Middle frontal gyrus (tissue), 1 donor: Measurements from ENCODE around the gene DYRK3.

Source experiments
- DNase-seq: peaks from one replicate; pipeline ENCODE4 v3.0.0-alpha.2; 2015; ENCODE audit warnings: low spot score; ENCODE audit errors: extremely low spot score

Gene DYRK3

DNA sequence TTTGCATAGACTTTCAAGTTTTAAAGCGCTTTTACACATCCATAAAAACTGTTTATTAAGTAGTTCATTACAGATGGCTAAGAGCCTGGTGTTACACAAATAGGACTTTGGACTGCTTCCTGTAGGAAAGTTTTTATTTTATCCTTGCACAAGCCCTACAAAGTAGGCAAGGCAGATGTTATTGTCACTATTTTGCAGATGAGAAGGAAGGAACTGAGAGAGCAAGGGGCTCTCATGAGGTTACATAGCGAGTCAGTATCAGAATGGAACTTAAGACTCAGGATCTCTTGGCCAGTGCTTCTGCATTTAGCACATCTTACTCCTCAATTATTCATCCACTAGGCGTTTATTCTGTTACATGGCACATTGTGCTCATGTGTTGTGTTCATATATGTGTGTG lies 46.8 kb downstream of the DYRK3 start:
- DNase-seq, result no peak

DNA sequence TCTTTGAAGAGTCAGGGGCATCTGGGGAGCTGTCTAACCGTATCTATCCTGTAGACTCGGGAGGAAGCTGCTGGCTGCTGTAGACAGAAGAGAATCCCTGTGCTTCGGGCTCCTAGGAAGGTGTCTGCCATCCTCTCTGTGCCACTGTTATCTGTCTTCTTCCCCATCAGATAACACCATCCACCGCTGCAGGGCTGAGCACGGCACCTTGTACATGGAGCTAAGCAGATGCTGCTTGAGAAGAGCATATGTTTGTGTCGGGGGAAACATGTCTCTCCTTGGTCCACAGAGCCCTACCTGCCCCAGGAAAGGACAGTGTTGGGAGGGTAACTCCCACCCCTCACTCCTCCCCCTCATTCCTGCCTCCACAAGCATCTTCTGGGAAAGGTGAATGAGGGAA lies 48.0 kb downstream of the DYRK3 start:
- DNase-seq, result no peak

DNA sequence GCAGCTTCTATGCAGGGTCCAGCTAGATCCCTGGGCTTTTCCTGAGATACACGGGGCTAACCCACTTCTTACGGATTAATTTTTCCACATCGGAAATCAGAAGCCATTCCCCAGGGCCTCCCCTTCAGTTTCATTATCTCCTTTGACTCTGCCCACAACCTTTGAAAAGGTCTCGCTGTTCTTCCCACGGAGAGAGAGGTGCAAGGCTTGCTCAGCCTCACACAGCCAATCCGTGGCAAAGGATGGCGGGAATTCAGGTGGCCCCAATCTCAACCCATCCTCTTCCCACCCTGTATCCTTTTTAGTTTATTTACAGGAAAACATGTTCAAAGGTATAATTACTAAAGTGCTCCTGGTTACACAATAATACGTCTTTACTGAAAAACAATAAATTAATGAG lies 48.7 kb downstream of the DYRK3 start:
- DNase-seq, result no peak

DNA sequence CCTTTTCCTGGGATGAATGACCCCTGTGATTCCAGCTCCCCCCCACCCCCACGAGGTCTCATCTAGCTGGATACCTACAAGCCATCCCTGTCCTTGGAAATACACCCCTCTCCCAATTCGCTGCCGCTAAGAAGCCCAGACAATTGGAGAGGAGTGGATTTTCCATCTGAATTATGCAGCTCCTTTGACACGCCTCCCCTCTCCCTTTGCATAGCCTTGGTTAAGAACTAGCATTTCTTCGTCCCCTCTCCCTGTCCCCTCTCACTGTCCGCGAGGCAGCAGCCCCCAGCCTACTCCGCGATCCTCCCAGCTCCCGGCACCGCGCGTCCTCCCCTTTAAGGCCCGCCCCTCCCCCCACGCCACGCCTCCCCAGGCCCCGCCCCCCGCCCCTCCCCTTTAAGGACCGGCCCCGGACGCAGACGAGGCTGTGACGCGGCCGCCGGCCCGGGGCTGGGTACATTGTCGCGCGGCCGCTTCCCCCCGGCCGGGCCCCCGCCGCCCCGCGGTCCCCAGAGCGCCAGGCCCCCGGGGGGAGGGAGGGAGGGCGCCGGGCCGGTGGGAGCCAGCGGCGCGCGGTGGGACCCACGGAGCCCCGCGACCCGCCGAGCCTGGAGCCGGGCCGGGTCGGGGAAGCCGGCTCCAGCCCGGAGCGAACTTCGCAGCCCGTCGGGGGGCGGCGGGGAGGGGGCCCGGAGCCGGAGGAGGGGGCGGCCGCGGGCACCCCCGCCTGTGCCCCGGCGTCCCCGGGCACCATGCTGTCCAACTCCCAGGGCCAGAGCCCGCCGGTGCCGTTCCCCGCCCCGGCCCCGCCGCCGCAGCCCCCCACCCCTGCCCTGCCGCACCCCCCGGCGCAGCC lies 49.4 kb downstream of the DYRK3 start, which contains the start of gene MAPKAPK2:
MAPKAPK2 (plus strand) TSS at position 428 of the 856 bp plus-strand sequence; CDS start at position 753, 325 bp downstream.
- peak; percentile 25 for DNase-seq

DNA sequence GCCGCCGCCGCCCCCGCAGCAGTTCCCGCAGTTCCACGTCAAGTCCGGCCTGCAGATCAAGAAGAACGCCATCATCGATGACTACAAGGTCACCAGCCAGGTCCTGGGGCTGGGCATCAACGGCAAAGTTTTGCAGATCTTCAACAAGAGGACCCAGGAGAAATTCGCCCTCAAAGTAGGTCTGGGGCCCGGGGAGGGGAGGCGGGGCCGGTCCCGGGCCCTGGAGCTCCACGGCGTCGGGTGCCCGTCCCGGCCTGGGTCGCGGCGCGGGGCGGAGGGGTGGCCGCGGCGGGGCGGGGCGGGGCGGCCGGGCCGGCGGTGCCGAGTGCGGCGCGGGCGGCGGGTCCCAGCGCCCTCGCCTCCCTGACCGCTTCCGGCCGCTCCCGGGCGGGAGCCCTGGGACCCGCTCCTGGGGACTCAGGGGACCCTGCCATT lies 50.0 kb downstream of the DYRK3 start:
- no peak for DNase-seq

DNA sequence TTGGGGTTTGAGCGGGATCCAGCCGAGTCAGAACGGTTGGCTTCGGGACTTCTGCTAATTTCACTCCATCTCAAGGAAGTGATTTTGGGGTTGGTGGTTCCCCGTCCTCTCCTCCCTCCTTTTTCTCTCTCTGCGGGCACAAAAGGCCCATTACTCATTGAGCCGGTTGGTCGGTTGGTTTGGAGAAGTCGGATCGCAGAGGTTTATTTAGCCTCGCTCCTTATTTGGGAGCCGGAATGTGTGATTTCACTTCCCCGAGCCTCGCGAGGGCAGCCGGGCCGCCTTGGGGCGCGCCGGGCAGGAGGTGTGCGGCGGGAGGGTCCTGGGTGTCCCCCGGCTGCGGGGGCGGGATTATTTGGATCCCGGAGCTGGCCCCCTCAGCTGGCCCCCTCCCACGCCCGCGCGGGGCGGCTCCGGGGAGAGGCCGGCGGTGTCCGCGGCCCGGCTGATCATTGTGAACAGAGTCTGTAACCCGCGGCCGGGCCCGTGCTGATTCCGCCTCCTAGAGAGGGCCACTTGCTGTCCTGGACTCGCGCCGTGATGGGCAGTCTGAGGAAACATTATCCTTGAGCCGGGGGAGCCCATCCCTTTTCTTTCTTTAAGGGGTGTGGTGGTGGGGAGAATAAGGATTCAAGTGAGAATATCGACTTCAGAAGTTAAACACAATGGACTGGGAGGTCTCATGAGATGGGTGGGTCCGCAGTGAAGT lies 50.6 kb downstream of the DYRK3 start:
- DNase-seq, result no peak

DNA sequence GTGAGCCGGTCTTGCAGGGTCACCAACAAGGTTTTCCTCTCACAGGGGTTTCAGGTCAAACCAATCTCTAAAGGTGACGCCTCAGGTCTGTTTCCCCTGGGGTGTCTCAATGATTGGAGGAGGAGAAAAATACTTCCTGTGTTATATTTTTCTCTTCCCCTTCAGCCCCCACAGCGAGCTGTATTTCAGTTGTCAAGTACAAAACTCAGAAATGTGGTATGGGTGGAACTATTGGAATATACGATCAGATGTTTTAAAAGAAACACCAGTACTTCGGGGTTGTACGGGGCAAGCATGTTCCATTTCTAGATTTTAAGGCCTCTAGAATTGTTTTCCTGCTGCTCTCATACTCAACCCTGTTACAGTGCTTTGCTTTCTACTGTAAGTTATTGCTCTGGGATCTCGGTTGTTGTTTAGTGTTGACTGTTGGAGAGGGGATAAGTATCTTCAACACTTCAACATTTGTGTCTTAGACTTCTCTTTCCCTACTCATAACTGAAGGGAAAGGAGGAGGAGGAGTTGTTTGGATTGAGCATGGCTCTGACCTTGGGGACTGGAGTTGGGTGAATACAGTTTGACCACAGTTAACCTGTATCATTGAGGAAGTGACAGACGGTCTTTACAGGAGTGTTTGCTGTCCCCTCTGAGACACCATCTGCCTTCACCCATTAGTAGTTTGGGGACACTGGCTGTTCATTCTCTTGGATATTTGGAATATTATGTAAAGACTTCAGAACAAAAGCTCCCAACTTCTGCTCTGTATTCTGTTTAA lies 51.3 kb downstream of the DYRK3 start:
- no peak for DNase-seq

DNA sequence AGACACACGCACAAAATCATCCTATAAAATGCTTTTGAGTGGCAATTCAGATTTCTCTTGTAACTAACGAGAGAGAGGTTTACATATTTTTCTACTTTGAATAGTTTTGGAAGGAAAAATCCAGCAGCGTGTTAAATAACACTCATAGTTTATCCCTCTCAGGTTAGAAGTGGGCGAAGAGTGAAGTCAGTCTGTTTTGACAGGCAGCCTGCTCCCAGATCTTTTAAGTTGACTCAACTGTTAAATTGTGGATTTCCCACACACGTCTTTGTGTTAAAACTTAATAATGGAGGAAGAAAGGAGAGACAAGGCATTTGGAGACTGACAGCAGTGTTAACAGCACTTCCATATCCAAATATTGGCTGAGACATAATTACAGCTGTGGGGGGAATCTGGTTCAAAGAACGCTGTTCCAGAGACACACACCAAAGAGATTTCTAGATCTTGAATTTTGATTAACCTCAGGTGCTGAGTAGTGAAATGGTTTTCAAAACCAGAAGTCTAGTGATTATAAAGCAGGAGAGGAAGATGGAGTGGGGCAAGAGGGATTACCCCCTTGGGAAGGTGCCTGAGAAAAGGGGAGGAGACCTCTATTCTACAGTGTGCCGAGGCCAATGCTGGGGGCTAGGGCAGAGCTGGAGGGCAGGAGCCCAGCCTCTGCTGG lies 52.0 kb downstream of the DYRK3 start:
- no peak for DNase-seq

DNA sequence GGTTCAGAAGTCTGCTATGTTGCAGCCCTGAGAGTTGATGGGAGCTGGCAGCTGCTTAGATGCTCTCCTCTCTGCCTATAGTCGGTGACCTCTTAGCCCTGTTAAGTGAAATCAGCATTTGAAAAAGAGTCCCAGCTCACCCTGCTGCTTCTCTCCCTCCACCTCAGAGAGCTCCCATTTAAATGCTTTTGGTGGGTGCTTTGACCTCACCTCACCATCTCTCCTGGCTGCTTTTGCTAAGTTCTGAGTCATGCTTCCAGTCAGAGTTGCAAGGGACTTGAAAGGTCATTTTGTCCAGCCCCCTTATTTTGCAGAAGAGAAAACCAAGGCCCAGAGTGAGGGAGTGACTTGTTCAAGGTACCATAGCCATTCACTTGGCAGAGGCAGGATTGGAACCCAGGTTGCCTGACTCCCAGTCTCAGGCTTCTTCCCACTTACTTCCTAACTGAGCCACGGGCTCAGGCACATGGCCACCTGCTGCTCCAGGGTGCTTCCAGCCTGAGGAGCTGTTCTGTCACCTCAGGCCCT lies 52.6 kb downstream of the DYRK3 start:
- DNase-seq, result no peak

DNA sequence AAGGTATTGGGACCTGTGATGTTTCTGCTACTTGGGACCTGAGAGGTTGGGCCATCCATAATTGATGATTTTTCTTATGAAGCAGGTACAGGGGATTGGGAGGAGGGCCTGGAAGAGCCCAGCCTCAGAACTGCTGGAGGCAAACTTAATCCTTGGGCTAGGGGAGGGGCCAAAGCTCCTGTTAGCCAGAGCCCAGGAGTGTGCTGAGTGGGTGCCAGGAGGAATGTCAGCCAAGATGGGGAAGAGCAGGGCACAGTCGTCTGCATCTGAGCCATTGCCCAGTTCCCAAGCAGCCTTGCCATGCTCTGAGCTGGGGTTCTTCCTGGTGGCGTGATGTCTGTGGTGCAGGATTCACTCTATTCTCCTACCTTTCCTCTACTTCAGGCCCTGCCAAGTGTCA lies 55.2 kb downstream of the DYRK3 start:
- no peak for DNase-seq

DNA sequence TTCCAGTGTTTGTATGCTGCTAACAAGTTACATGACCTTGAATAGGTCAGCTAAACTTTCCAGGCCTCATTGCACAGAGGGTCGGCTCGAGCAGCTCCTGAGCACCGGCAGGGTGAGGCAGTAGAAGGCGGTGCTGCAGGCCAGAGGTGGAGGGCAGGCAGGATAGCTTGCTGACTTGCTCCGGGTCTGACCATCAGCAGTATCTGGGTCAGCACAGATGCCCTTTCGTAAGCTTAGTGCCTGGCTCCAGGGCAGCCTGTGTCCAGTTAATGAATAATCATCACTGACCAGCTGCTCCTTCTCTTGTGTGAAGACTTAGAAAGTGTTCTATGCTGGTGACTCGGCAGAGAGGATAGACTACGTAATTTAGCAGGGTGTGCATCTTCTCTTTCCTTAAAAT lies 56.3 kb downstream of the DYRK3 start:
- no peak for DNase-seq

DNA sequence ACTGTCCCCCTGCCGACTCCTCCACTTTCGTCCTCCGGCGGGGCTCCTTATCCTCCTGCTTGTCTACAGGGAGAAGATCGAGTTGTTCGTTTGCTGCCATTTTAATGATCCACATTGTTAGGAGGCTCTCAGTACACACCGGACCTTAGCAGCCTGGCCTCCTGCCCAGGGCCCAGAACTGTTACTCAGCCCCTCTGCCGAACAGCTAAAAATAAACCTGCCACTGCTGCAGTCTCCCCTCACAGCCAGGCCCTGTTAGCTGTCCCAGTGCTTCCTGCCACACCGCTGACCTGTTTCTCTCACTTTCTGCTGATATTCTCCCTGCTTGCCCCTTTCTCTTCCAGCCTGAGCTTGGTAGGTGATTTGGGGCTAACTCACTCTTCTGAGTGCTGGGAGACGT lies 57.7 kb downstream of the DYRK3 start:
- no peak for DNase-seq

DNA sequence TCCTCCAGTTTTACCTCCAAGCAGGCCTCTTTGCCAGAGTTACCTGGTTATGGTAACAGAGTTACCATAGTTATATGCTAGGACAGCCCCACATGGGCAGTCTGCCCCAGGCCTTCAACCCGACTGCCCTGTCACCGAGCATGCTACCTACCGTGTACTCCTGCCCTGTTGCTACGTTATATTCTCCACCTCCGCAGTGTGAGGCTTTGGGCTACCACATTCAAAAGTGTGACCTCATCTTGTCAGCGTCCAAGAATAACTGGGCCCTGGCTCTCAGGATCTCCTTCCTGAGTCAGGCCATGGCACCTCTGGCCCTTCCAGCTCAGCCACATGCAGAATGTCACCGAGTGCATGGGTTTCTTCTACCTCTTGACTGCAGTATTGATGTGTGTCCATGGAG lies 58.3 kb downstream of the DYRK3 start:
- DNase-seq, result no peak

DNA sequence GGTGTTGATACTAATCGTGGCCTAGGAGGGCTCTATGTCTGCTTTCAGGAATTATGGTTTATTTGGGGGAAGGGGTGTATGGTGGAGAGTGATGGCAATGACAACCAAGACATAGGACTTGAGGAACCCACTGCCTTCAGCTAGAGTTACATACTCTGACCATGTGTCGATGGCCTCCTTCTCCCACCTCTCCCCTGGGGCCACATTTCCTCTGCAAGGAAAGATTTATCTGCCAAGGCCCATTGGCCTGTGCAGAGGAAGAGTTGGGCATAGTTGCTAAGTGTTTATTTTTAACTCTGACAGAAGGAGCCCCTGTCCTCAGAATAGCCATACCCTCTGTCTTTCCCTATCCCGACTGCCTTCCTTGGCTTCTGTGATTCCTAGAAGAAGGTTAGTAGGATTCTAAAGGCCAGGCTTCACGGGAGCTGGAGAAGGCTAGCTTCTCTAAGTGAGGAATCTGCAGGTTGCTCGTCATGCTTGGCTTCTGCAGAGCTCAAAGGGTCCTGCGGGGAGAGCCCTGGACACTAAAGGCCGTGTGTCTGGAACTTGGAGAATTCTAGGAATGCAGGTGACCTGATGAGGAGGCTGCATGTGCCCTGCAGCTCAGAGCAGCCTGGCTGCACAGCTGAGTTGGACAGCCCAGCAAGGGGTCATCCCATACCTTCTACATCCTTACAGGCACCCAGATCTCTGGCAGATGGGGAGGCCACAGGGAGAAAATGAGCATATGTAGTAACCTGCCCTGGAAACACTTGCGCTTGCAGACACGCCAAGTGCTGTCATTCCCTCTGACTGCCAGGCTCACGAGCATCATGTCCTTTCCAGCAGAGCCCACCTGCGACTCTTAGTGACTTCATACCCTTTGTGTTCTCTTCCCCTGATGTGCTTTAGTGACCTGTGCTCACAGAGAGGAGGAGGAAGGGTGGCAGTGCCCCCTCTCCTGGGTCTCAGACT lies 59.1 kb downstream of the DYRK3 start:
- DNase-seq, result no peak

DNA sequence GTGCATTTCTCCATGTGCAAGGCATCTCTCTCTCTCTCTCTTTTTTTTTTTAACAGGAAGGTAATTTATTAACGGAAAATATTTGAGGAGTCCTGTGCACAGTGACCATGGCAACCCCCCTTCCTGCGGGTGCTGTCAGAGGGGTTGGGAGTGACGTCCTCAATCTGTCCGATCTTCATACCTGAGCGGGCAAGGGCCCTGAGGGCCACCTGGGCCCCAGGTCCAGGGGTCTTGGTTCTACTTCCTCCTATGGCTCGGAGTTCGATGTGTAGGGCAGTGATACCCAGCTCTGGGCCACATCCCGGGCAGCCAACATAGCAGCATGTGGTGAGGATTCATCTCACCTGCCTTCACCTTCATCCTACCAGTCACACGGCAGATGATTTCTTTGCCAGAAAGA lies 60.4 kb downstream of the DYRK3 start:
- no peak for DNase-seq

DNA sequence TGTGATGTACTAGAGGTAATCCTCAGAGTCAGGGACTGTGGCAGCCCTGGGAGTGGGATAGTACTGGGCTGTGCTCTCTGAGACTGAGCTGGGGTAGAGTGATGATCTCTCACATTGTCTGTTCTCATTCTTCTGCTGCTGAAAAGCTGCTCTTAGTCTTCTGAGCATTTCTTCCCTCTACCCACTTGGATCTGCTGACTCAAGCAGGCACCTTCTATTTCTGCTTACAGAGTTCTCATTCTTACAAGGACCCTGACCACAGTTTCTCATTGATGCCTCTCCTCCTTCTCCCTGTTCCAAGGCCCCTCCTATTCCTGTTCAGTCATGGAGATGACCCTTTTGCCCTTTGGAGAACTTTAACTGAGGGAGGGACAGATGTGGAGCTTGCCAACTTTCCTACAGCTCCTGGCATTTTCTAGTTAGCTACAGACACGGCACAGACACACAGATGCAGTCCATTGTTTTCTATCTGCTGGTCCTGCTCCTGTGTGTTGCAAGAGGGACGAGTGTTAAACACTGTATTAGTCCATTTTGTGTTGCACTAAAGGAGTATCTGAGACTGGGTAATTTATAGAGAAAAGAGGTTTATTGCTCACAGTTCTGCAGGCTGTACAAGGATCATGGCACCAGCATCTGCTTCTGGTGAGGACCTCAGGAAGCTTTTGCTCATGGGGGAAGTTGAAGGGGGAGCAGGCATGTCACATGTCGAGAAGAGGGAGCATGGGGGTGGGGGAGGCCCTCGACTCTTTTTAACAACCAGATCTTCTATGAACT lies 61.7 kb downstream of the DYRK3 start:
- no peak for DNase-seq

DNA sequence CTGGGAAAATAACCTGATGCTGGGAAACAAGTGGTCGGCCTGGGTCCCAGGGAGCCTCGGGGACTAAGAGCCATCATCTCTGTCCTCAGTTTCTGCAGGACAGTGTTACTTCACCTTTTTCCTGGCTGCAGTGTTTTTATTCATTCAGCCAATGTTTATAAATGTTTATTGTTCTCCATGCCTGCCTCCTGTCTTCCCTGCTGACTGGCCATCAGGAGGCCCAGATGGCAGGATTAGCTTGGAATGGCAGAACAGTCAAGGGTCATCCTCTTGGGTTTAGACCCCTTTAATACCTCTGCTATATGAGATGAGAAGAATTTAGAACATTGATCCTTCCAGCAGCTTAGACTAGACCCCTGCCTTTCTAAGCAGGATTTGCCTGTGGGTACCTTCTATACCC lies 62.7 kb downstream of the DYRK3 start:
- DNase-seq, result no peak
